K562 treated with DMSO at 1 percent for 12 hours (cell line): ENCODE measurements around the gene GORASP2. TPM values are rescaled to one million over a fixed set of nuclear protein-coding genes. Genes with fewer than 3 reads are reported as not detected.

Source experiments
- total RNA-seq: library from RNA; unstranded; fragments of 300-600 nt; gene quantifications from 2 replicates; pipeline ENCODE4 v1.2.3, GENCODE V29; 2022; ENCODE audit not compliant: insufficient read depth

Gene GORASP2
- total RNA-seq = 67.0 and 127 TPM in 2 replicates

DNA sequence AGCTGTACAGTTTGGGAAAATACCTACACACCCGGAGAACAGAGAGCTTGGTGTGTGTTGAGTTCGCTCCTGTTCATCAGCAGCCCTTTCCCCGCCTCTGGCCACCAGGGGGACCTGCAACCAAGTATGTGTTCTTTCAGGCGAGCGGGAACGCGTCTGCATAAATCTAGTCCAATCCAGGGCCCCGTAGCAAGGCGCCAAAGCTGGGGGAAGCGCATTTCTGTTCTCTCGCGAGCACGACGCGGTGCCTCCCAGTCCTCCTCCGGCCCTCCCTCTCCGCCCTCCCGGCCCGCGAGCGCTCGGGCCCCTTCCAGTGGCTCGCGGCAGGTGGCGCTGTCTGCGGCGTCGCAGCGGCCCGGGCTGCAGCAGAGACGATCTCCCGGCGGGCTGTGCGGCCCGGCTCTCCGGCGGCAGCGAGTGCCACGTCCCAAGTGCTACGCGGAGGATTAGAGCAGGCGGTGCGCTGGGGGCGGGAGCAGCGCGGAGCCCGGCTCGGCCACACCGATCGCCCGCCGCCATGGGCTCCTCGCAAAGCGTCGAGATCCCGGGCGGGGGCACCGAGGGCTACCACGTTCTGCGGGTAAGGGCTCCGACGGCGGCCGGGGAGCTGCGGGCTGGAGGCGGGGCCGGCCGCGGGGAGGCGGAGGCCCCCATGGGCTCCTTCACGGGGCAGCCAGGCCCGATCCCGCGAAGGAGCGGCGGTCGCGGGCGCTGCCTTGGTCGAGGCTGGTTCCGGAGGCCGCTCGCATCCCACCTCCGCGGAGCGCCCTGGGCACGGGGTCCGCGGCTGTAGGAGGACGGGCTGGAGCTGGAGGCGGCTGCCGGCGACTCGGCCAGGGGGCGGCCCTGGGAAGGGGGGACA lies at the start of gene GORASP2:
Gene GORASP2, plus strand, starts transcription at position 430 of the 862 bp plus-strand sequence. Its CDS starts 88 bp downstream, at position 518.

Other genes with a start within 250 kb of the GORASP2 start
- gene SP5, start 213.9 kb upstream of the GORASP2 start, total RNA-seq = 4.6 and 14.3 TPM in 2 replicates
- 5.7 and 6.7 TPM in 2 replicates for gene ERICH2, start 158.9 kb upstream of the GORASP2 start, total RNA-seq
- gene GAD1, start 112.4 kb upstream of the GORASP2 start, total RNA-seq = 19.2 and 21.1 TPM in 2 replicates
- 8.1 and 39.9 TPM in 2 replicates for gene TLK1, start 231.6 kb downstream of the GORASP2 start, total RNA-seq